Activated naive CD8-positive, alpha-beta T cell treated with anti-CD3 and anti-CD28 coated beads for 36 hours (primary cell): ENCODE data around the gene TBC1D22B. TPM values are rescaled to one million over a fixed set of nuclear protein-coding genes. Genes with fewer than 3 reads are reported as not detected.
"Not testable (repeated sequence)": the region's sequence is repeated elsewhere in the genome, so short reads cannot be mapped to it uniquely, and the experiment has no call there.

Experiments used
- DNase-seq: peaks from one replicate; pipeline ENCODE4 v3.0.0; 2021
- H3K27ac Mint-ChIP-seq: one replicate; pipeline ENCODE4 v1.8.0; 2022; ENCODE audit warnings: mild to moderate bottlenecking, moderate library complexity, mixed read lengths
- H3K27me3 Mint-ChIP-seq: one replicate; pipeline ENCODE4 v1.8.0; 2022; ENCODE audit warnings: mild to moderate bottlenecking, mixed read lengths
- H3K36me3 Mint-ChIP-seq: one replicate; pipeline ENCODE4 v1.8.0; 2021; ENCODE audit warnings: mild to moderate bottlenecking, mixed read lengths
- H3K4me1 Mint-ChIP-seq: one replicate; pipeline ENCODE4 v1.8.0; 2021; ENCODE audit warnings: mixed read lengths
- H3K4me3 Mint-ChIP-seq: one replicate; pipeline ENCODE4 v1.8.0; 2022; ENCODE audit warnings: mild to moderate bottlenecking, moderate library complexity, mixed read lengths
- H3K9me3 Mint-ChIP-seq: one replicate; pipeline ENCODE4 v1.8.0; 2022; ENCODE audit warnings: mixed read lengths
- total RNA-seq, 2 experiments: library from RNA; stranded (reverse); gene quantifications; one replicate each; pipeline ENCODE4 v1.2.3, GENCODE V29; 2021

The TBC1D22B gene
- total RNA-seq, 2 experiments from 2014 or later: 13.0 to 13.9 TPM

GRCh38 chr6:37313723-37314486, 56.3 kb downstream of the TBC1D22B start:
- H3K4me1 Mint-ChIP-seq: peaks cover 5% of the 10 kb centered on the region

GRCh38 chr6:37314487-37315156, 57.0 kb downstream of the TBC1D22B start:
- peak; percentile 27 for DNase-seq
- peaks cover 2% of the 10 kb centered on the region for H3K36me3 Mint-ChIP-seq
- H3K27me3 Mint-ChIP-seq: no peaks in the 10 kb centered on the region
- peaks cover 5% of the 10 kb centered on the region for H3K4me1 Mint-ChIP-seq
- H3K9me3 Mint-ChIP-seq: no peaks in the 10 kb centered on the region
- H3K27ac Mint-ChIP-seq: no peak overlapping the region
- no peak overlapping the region for H3K4me3 Mint-ChIP-seq

More at GRCh38 chr6:37313723-37314486, 56.3 kb downstream of the TBC1D22B start:
- Mint-ChIP-seq H3K27me3 (no peaks in the 10 kb centered on the region), H3K4me3 (no peak overlapping the region), H3K9me3 (no peaks in the 10 kb centered on the region), H3K27ac (no peak overlapping the region), H3K36me3 (peaks cover 2% of the 10 kb centered on the region)
- no peak for DNase-seq

- Mint-ChIP-seq H3K27me3 (no peaks in the 10 kb centered on the region), H3K4me1 (peaks cover 5% of the 10 kb centered on the region), H3K27ac (no peak overlapping the region)
Observed at GRCh38 chr6:37315157-37315515, 57.6 kb downstream of the TBC1D22B start.

GRCh38 chr6:37316071-37316470, 58.5 kb downstream of the TBC1D22B start:
- Mint-ChIP-seq H3K27me3 (no peaks in the 10 kb centered on the region), H3K4me3 (no peak overlapping the region), H3K36me3 (peaks cover 2% of the 10 kb centered on the region), H3K9me3 (no peaks in the 10 kb centered on the region), H3K27ac (no peak overlapping the region), H3K4me1 (peaks cover 5% of the 10 kb centered on the region)
- DNase-seq: no peak

More at GRCh38 chr6:37315157-37315515, 57.6 kb downstream of the TBC1D22B start:
- Mint-ChIP-seq H3K36me3 (peaks cover 2% of the 10 kb centered on the region), H3K4me3 (no peak overlapping the region), H3K9me3 (no peaks in the 10 kb centered on the region)
- DNase-seq: no peak

- H3K36me3 Mint-ChIP-seq: peaks cover 2% of the 10 kb centered on the region
- peaks cover 2% of the 10 kb centered on the region for H3K4me1 Mint-ChIP-seq
- no peak overlapping the region for H3K27ac Mint-ChIP-seq
- H3K4me3 Mint-ChIP-seq: no peak overlapping the region
- no peaks in the 10 kb centered on the region for H3K27me3 Mint-ChIP-seq
- H3K9me3 Mint-ChIP-seq: no peaks in the 10 kb centered on the region
- no peak for DNase-seq
Observed at GRCh38 chr6:37317312-37318038, 59.9 kb downstream of the TBC1D22B start.

GRCh38 chr6:37319156-37319555, 61.6 kb downstream of the TBC1D22B start:
- peaks cover 2% of the 10 kb centered on the region for H3K36me3 Mint-ChIP-seq
- no peak overlapping the region for H3K27ac Mint-ChIP-seq
- H3K27me3 Mint-ChIP-seq: no peaks in the 10 kb centered on the region
- DNase-seq: no peak
- peaks cover 6% of the 10 kb centered on the region for H3K4me1 Mint-ChIP-seq
- H3K9me3 Mint-ChIP-seq: no peaks in the 10 kb centered on the region
- H3K4me3 Mint-ChIP-seq: no peak overlapping the region

GRCh38 chr6:37319856-37320480, 62.4 kb downstream of the TBC1D22B start:
- Mint-ChIP-seq H3K4me1 (peaks cover 5% of the 10 kb centered on the region), H3K27ac (peak overlapping the region; percentile 32), H3K27me3 (no peaks in the 10 kb centered on the region), H3K36me3 (no peaks in the 10 kb centered on the region), H3K4me3 (no peak overlapping the region), H3K9me3 (no peaks in the 10 kb centered on the region)
- DNase-seq: no peak

GRCh38 chr6:37320646-37321045, 63.1 kb downstream of the TBC1D22B start:
- Mint-ChIP-seq H3K4me3 (no peak overlapping the region), H3K4me1 (peaks cover 5% of the 10 kb centered on the region), H3K27ac (no peak overlapping the region), H3K9me3 (no peaks in the 10 kb centered on the region), H3K27me3 (no peaks in the 10 kb centered on the region), H3K36me3 (no peaks in the 10 kb centered on the region)
- DNase-seq: no peak

- H3K9me3 Mint-ChIP-seq: no peaks in the 10 kb centered on the region
Observed at GRCh38 chr6:37321101-37321500, 63.5 kb downstream of the TBC1D22B start.

GRCh38 chr6:37321516-37322415, 64.2 kb downstream of the TBC1D22B start:
- Mint-ChIP-seq H3K4me3 (no peak overlapping the region), H3K4me1 (peaks cover 5% of the 10 kb centered on the region), H3K27ac (no peak overlapping the region), H3K27me3 (no peaks in the 10 kb centered on the region), H3K36me3 (no peaks in the 10 kb centered on the region), H3K9me3 (no peaks in the 10 kb centered on the region)
- DNase-seq: no peak

More at GRCh38 chr6:37321101-37321500, 63.5 kb downstream of the TBC1D22B start:
- peaks cover 5% of the 10 kb centered on the region for H3K4me1 Mint-ChIP-seq
- H3K4me3 Mint-ChIP-seq: no peak overlapping the region
- DNase-seq: no peak
- no peak overlapping the region for H3K27ac Mint-ChIP-seq
- no peaks in the 10 kb centered on the region for H3K27me3 Mint-ChIP-seq
- H3K36me3 Mint-ChIP-seq: no peaks in the 10 kb centered on the region

GRCh38 chr6:37323580-37323979, 66.0 kb downstream of the TBC1D22B start:
- Mint-ChIP-seq H3K9me3 (no peaks in the 10 kb centered on the region), H3K27ac (no peak overlapping the region)

GRCh38 chr6:37324131-37325033, 66.8 kb downstream of the TBC1D22B start:
- Mint-ChIP-seq H3K9me3 (no peaks in the 10 kb centered on the region), H3K4me1 (peaks cover 5% of the 10 kb centered on the region), H3K36me3 (peaks cover 3% of the 10 kb centered on the region), H3K4me3 (no peak overlapping the region), H3K27me3 (no peaks in the 10 kb centered on the region), H3K27ac (peak overlapping the region; percentile 43)
- peak; percentile 10 for DNase-seq

More at GRCh38 chr6:37323580-37323979, 66.0 kb downstream of the TBC1D22B start:
- no peak for DNase-seq
- H3K27me3 Mint-ChIP-seq: no peaks in the 10 kb centered on the region
- H3K4me3 Mint-ChIP-seq: no peak overlapping the region
- peaks cover 3% of the 10 kb centered on the region for H3K36me3 Mint-ChIP-seq
- H3K4me1 Mint-ChIP-seq: peaks cover 5% of the 10 kb centered on the region

GRCh38 chr6:37330345-37330744, 72.8 kb downstream of the TBC1D22B start:
- not testable (repeated sequence) for DNase-seq, H3K4me1 Mint-ChIP-seq, H3K27me3 Mint-ChIP-seq, H3K4me3 Mint-ChIP-seq, H3K9me3 Mint-ChIP-seq, H3K27ac Mint-ChIP-seq, H3K36me3 Mint-ChIP-seq
